GM18907 (cell line): ENCODE measurements around the gene ERMARD.

Experiments
- ATAC-seq: cut with Tn5 transposase; IDR thresholded peaks from one replicate; pipeline ENCODE4 v1.9.1; 2021; ENCODE audit warnings: mild to moderate bottlenecking, moderate library complexity; ENCODE audit not compliant: unreplicated experiment

Gene ERMARD

DNA sequence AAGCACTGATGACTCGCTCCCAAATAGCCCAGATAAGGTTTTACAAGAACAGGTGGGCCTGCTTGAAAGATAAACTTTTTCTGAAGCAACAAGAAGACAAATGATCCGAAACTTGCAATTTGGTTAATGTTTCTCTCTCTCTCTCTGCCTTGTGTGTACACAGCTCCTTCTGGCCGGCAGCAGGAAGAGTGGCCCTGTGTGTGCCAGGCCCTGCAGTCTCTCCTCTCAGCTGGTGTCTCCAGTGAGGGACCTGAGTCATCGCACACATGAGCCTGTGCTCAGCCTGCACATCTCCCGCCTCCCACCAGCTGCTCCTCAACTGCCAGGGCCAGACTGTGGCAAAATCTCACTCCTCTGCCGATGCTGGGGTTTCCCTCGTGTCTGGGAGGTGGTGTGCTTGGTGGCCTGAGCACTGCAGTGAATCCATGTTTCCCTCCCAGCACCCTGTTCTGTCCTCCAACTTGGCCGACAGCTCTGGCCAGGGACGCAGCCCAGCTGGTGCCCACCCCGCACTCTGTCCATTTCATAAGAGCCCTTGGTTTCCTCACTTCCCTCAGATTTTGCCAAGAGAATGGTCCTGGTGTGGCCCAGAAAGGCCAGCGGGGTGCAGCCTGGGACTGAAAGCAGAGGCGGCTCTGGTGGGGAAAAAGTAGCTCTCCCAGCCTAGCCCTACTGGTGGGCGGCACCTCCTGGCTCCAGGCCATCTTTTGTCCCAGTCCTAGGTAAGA lies 49.4 kb downstream of the ERMARD start:
- peak; percentile 58 for ATAC-seq

GRCh38 chr6:169801396-169802160 lies 50.2 kb downstream of the ERMARD start:
- ATAC-seq: no peak

DNA sequence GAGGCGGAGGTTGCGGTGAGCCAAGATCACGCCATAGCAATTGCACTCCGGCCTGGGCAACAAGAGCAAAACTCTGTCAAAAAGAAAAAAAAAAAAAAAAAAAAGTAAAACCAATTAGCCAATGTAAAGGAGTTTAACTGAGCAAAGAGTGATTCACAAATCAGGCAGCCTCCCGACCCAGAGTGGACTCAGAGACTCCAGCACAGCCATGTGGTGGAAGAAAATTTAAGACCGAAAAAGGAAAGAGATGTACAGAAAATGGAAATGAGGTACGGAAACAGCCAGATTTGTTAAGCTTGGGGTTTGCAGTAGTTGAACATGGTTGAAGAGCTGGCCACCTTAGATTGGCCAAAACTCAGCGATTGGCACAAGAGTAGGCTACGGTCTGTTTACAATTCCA lies 51.4 kb downstream of the ERMARD start:
- ATAC-seq: no peak

DNA sequence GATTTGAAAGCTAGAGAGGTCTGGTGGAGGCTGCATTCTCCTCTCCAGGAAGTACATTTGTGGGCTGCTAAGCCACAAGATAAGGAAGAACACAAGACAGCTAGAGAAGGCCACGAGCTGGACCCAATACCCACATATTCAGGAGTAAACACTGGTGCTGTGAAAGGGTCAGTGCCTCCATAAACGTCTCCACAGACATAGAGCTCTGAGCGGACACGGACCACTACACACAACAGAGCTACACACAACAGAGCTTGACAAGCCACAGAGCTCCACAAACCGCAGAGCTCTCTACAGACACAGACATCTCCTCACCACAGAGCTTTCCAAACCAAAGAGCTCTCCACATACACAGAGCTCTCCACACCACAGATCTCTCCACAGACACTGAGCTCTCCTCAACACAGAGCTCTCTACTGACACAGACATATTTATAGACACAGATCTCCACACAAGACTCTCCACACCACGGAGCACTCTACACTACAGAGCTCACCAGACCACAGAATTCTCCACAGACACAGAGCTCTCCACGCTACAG lies 51.9 kb downstream of the ERMARD start:
- ATAC-seq: no peak

DNA sequence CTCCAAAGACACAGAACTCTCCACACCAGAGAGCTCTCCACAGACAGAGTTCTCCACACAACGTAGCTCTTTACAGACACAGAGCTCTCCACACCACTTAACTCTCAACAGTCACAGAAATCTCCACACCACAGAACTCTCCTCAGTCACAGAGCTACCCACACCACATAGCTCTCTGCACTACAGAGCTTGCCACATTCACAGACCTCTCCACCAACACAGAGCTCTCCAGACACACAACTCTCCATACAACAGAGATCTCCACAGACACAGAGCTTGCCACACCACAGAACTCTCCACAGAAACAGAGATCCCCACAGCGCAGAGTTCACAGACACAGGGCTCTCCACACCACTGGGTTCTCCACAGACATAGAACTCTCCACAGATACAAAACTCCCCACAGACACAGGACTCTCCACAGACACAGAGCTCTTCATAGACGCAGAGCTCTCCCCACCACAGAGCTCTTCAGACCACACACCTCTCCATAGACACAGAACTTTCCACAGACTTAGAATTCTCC lies 52.5 kb downstream of the ERMARD start:
- no peak for ATAC-seq

- ATAC-seq: no peak
Observed at GRCh38 chr6:169804427-169804826, 53.0 kb downstream of the ERMARD start.

DNA sequence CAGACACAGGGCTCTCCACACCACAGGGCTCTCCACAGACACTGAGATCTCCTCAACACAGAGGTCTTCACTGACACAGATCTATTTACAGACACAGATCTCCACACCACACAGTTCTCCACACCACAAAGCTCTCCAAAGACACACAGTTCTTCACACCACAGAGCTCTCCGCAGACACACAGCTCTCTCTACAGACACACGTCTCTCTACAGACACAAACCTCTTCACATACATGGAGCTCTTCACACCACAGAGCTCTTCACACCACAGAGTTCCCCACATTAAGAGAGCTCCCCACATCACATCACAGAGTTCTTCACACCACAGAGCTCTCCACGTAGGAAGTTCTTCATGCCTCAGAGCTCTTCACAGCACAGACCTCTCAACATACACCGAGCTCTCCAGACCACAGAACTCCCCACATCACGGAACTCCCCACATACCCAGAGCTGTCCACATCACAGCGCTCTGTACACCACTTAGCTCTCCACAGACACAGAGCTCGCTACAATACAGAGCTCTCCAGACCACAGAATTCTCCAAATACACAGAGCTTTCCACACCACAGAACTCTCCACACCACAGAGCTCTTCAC lies 53.9 kb downstream of the ERMARD start:
- no peak for ATAC-seq

- no peak for ATAC-seq
Observed at GRCh38 chr6:169806701-169807100, 55.3 kb downstream of the ERMARD start.

GRCh38 chr6:169807229-169807628 lies 55.8 kb downstream of the ERMARD start:
- no peak for ATAC-seq

GRCh38 chr6:169807699-169808607 lies 56.5 kb downstream of the ERMARD start:
- no peak for ATAC-seq

DNA sequence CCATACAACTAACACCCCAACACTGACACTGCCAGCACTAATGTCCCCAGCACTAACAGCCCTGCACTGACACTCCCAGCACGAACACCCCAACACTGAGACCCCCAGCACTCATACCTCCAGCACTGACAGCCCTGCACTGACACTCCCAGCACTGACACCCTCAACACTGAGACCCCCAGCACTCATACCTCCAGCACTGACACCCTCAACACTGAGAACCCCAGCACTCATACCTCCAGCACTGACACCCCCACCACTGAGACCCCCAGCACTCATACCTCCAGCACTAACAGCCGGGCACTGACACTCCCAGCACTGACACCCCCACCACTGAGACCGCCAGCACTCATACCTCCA lies 57.2 kb downstream of the ERMARD start:
- ATAC-seq: no peak

- ATAC-seq: no peak
Observed at GRCh38 chr6:169809386-169809785, 58.0 kb downstream of the ERMARD start.

DNA sequence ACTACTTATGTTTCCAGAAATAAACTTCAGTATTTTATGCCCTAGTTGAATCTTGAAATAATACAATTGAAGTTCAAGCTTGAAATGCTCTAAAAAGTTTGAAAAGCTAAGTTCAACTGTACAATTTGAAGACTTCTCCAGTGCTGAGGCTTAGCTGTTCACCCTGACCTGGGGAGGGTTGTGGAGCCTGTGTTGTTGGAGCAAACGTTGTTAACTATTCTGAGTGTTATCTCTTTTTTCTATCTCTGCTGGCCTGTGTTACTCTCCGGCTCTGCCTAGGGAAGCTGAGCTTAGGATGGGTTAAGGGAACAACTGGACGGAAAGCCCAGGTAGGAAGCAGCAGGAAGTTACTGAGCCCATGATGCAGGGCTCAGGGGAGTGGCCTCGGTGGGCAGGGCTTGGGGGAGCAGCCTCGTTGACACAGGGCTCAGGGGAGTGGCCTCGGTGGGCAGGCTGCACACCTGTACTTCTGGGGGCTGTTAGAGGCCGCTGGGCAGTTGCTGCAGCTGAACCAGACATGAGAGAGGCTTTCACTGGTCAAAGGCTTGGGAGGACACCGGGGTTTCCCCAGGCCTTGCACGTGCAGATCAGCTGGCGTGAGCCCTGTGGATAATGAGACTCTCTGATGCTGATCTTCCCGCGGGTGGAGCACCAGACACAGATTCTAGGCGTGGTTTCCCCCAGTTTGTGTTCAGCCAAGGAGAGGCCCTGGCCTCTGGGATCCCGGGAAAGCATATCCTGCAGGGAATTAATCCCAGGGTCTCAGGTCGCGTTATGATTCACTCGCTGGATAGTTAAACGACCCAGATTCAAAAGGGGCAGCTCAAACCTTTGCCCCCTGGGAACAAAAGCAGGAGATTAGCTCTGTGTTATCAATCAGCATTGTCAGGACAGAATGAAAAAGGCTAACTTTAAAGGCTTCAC lies 58.9 kb downstream of the ERMARD start:
- ATAC-seq: no peak

DNA sequence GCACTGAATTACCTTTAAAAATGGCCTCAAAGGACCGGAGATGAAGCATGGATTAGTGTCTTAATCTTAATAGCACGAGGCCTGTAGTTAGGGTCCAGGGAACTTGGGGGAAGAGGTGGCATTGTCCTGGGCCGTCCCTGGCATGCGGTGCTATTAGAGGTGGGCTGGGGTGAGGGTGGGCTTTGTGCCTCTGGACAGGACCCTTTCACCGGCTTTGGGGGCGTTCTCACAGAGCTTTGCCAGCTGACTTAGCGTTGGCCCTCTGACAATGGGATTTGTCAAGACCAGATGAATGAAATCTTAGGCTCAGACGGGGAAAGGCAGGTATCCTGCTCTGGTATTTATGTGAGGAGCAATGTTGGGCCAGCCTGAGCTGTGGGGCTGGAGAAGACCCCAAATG lies 59.6 kb downstream of the ERMARD start:
- no peak for ATAC-seq

- no peak for ATAC-seq
Observed at GRCh38 chr6:169811521-169812256, 60.3 kb downstream of the ERMARD start.

GRCh38 chr6:169812257-169812644 lies 60.8 kb downstream of the ERMARD start:
- ATAC-seq: no peak

GRCh38 chr6:169813969-169814368 lies 62.5 kb downstream of the ERMARD start:
- no peak for ATAC-seq

DNA sequence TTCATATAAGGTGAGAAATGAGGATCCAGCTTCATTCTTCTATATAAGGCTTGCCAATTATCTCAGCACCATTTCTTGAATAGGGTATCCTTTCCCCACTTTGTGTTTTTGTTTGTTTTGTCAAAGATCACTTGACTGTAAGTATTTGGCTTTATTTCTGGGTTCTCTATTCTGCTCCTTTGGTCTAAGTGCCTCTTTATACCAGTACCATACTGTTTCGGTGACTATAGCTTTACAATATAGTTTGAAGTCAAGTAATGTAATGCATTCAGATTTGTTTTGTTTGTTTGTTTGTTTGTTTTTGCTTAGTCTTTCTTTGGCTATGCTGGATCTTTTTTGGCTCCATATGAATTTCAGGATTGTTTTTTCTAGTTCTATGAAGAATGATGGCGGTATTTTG lies 64.6 kb downstream of the ERMARD start:
- ATAC-seq: no peak

DNA sequence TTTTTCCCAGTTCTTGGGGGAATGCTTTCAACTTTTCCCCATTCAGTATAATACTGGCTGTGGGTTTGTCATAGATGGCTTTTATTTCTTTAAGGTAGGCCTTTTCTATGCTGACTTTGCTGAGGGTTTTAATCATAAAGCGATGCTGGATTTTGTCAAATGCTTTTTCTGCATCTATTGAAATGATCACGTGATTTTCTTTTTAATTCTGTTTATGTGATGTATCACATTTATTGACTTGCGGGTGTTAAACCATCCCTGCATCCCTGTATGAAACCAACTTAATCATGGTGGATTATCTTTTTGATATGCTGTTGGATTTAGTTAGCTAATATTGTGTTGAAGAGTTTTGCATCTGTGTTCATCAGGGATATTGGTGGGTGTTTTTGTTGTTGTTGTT lies 65.6 kb downstream of the ERMARD start:
- no peak for ATAC-seq
